ENCODE measurements around the gene SLC35A5. TPM values are rescaled to one million over a fixed set of nuclear protein-coding genes. Genes with fewer than 3 reads are reported as not detected.
"Not testable (repeated sequence)": the region's sequence is repeated elsewhere in the genome, so short reads cannot be mapped to it uniquely, and the experiment has no call there.

SLC35A5 gene
- 25.8 to 28.2 TPM (median 28.0 TPM) in 3 replicates for total RNA-seq

- Mint-ChIP-seq H3K4me1 (peaks cover 31% of the 10 kb centered on the region), H3K27ac (peak within 1 kb of the TSS; percentile 99), H3K9me3 (no peaks in the 10 kb centered on the region), H3K27me3 (ENCODE audit: low read depth) (no peaks in the 10 kb centered on the region), H3K4me3 (peak within 1 kb of the TSS; percentile 96), H3K36me3 (peaks cover 15% of the 10 kb centered on the region)
- TF ChIP-seq CTCF (IDR thresholded peaks at IDR 0.05; ENCODE audit: unreplicated experiment), result no peak
- peak; percentile 97 to 99 for DNase-seq (ENCODE audit: low spot score in 2 of 2, unreplicated experiment in 2 of 2)
Observed at GRCh38 chr3:112561734-112562529, at the start of gene SLC35A5, which contains the start of gene ATG3. SLC35A5 (plus strand) TSS chr3:112562045; CDS start chr3:112563404, 1,359 bp downstream. ATG3 (minus strand) TSS chr3:112561962; CDS start chr3:112561528, 434 bp downstream.

GRCh38 chr3:112512320-112512719, 49.5 kb upstream of the SLC35A5 start:
- H3K36me3 Mint-ChIP-seq, result peaks cover 7% of the 10 kb centered on the region
- no peak for DNase-seq (ENCODE audit: low spot score in 2 of 2, unreplicated experiment in 2 of 2)
- H3K4me3 Mint-ChIP-seq, result no peak overlapping the region
- no peaks in the 10 kb centered on the region for H3K27me3 Mint-ChIP-seq (ENCODE audit: low read depth)
- H3K4me1 Mint-ChIP-seq, result no peaks in the 10 kb centered on the region
- TF ChIP-seq CTCF (IDR thresholded peaks at IDR 0.05; ENCODE audit: unreplicated experiment), result no peak
- peaks cover 18% of the 10 kb centered on the region for H3K9me3 Mint-ChIP-seq
- H3K27ac Mint-ChIP-seq, result no peak overlapping the region

GRCh38 chr3:112514527-112515128, 47.2 kb upstream of the SLC35A5 start:
- no peaks in the 10 kb centered on the region for H3K27me3 Mint-ChIP-seq (ENCODE audit: low read depth)
- TF ChIP-seq CTCF (IDR thresholded peaks at IDR 0.05; ENCODE audit: unreplicated experiment), result no peak
- H3K36me3 Mint-ChIP-seq, result peaks cover 7% of the 10 kb centered on the region
- DNase-seq (ENCODE audit: low spot score in 2 of 2, unreplicated experiment in 2 of 2), result no peak
- H3K9me3 Mint-ChIP-seq, result peaks cover 18% of the 10 kb centered on the region
- H3K4me3 Mint-ChIP-seq, result no peak overlapping the region
- H3K27ac Mint-ChIP-seq, result no peak overlapping the region
- no peaks in the 10 kb centered on the region for H3K4me1 Mint-ChIP-seq

- not testable (repeated sequence) for H3K27me3 Mint-ChIP-seq (ENCODE audit: low read depth); H3K27ac Mint-ChIP-seq; DNase-seq (ENCODE audit: low spot score in 2 of 2, unreplicated experiment in 2 of 2); H3K9me3 Mint-ChIP-seq; H3K4me3 Mint-ChIP-seq; H3K36me3 Mint-ChIP-seq; H3K4me1 Mint-ChIP-seq
Observed at GRCh38 chr3:112518970-112519369, 42.9 kb upstream of the SLC35A5 start.

- Mint-ChIP-seq H3K27ac (no peak overlapping the region), H3K4me1 (no peaks in the 10 kb centered on the region), H3K27me3 (ENCODE audit: low read depth) (no peaks in the 10 kb centered on the region), H3K4me3 (no peak overlapping the region), H3K36me3 (peaks cover 12% of the 10 kb centered on the region), H3K9me3 (no peaks in the 10 kb centered on the region)
- TF ChIP-seq CTCF (IDR thresholded peaks at IDR 0.05; ENCODE audit: unreplicated experiment), result peak; percentile 73
- no peak for DNase-seq (ENCODE audit: low spot score in 2 of 2, unreplicated experiment in 2 of 2)
Observed at GRCh38 chr3:112519424-112520001, 42.3 kb upstream of the SLC35A5 start.

GRCh38 chr3:112524127-112524526, 37.7 kb upstream of the SLC35A5 start:
- H3K9me3 Mint-ChIP-seq; H3K27ac Mint-ChIP-seq; H3K4me3 Mint-ChIP-seq; DNase-seq (ENCODE audit: low spot score in 2 of 2, unreplicated experiment in 2 of 2); H3K27me3 Mint-ChIP-seq (ENCODE audit: low read depth); H3K4me1 Mint-ChIP-seq: not testable (repeated sequence)
- peaks cover 30% of the 10 kb centered on the region for H3K36me3 Mint-ChIP-seq
